Right lung (tissue), 5 donors: ENCODE data around the gene AAGAB. TPM values are rescaled to one million over a fixed set of nuclear protein-coding genes. Genes with fewer than 3 reads are reported as not detected.

Experiments used
- DNase-seq, 2 donors: peaks; one replicate each; pipeline ENCODE4 v3.0.0-alpha.2; 2013
- polyA plus RNA-seq, 5 donors: library from polyadenylated mRNA; unstranded; fragments of 120-200 nt; gene quantifications; one replicate each; pipeline versions ENCODE4 v1.2.1 to v1.2.3, GENCODE V29; 2013; ENCODE audit warnings: inconsistent platforms in 1 of 5, low replicate concordance in 1 of 5; ENCODE audit not compliant: insufficient read length in 5 of 5, insufficient read depth in 1 of 5

Gene AAGAB
- polyA plus RNA-seq, 5 donors = 26.9 to 35.1 (median 28.3) TPM

GRCh38 chr15:67174864-67175573, 79.4 kb downstream of the AAGAB start:
- DNase-seq = no peak

GRCh38 chr15:67174446-67174845, 80.0 kb downstream of the AAGAB start:
- DNase-seq = no peak

DNA sequence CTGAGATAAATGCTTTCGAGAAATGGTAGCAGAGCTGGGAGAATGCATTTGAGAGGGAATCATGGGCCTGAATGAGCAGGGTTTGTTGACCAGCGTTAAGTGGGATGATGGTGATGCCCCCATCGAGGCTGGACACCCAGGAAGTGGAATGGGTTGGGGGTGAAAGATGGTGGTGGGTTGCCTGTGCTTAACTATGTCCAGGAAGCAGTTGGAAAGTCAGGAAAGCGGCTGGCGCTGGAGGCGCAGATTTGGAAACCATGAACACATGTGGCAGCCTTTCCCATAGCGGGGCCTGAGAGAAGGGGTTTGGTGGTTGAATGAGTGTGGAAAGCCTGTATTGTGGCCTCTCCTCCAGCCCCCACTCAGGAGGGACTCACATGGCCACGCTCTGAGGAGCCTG, 80.7 kb downstream of the AAGAB start:
- DNase-seq = no peak

- no peak for DNase-seq
These were observed 81.5 kb downstream of the AAGAB start for GRCh38 chr15:67173005-67173404.

DNA sequence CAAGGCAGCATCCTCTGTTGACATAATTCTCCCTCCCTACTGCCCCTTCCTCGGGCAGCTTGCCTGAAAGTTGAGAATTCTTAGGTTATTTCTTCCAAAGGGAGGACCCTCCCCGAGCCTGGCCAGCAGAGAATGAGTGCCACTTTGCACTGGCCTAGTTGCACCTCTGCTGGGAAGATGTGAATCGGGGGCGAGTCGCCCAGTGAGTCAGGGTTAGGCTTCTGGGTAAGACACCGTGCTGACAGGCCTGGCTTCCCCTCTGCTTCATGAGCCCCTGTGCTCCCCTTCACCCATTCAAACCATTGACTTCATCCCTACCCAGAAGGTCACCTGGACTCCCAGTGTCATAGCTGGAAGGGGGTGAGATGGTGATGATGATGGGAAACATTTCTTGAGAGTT, 82.3 kb downstream of the AAGAB start:
- DNase-seq = no peak

DNA sequence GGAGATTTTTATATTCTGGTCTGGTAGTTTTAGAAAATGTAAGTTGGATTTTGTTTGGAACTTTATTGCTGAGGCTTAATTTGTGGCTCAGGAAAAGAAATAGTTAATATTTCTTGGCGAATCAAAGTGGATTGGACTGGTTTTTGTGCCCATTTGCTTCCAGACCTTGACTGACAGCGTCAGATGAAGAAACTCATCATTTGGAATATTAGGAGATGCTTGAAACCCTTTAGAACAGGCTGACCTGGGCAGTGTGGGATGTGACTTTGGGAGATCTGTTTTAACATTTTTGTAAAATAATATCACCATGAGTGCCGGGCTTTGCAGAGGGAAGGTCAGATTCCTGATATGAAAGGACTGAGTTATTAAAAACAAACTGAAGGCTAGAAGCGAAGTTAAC, 83.0 kb downstream of the AAGAB start:
- no peak for DNase-seq

- no peak for DNase-seq
These were observed 84.1 kb downstream of the AAGAB start for GRCh38 chr15:67170143-67170925.

DNA sequence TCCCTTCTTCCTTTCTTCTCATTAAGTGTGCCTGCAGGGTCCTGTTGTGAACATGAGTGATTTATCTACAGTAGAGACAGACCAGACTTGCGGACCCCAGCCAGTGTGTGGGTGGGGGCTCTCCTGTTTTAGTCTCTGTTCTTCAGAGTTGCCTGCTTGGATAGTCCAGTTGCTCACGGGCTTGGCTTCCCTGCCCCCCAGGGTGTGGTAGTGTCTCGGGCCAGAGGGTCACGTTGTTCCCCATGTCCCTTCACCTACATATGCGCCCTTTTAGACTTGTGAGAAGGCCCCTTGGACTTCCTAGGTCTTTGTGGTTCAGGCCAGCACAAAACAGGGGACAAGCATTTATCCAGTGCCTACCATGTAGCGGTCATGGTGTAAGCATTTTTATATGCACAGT, 85.8 kb downstream of the AAGAB start:
- no peak for DNase-seq

DNA sequence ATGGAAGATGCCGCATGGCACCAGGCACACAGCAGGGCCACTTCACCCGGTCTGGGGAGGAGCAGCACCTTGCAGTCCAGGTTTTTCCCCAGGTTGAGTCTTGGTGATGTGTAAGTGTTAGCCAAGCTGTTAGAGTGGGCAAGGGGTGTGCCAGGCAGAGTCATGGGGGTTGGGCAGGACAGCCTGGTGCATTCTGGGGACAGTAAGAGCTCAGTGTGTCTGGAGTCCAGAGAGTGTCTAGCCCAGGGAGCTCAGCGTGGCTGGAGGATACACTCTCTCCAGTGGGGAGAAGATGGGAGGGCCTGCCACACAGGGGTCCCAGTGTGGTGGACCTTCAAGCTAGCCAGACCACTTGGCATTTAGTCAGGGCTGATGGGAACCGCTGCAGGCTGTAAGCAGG, 87.4 kb downstream of the AAGAB start:
- no peak for DNase-seq

DNA sequence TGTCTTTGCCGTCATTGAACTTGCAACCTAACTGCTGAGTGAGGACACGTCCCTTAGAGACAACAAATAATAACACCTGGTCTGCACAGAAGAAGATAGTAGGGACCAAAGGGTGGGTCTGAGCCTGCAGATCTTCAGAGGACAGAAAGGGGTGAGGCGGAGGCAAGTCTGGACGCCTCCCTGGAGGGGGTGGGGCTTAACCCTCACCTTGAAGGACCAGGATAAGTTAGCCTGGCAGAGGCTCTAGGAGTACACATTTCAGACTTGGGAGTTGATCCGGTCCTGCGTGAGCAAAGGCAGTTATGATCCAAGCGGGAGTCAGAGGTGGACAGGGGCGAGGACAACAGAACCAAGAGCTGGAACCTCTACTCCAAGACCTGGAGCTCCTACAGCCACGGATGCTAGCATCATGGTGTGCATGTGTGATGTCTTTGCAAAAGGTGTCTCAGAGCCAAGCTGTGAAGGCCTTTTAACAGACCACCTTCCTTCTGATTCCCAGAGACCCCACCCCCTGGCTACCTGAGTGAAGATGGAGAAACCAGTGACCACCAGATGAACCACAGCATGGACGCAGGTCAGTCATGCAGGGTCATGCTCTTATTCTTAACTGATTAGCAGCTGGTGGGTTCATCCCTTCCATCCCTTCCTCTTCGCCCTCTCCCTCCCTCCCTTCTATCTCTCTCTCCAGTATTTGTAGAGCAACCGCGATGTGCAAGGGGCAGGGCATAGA, 88.0 kb downstream of the AAGAB start:
- no peak for DNase-seq

DNA sequence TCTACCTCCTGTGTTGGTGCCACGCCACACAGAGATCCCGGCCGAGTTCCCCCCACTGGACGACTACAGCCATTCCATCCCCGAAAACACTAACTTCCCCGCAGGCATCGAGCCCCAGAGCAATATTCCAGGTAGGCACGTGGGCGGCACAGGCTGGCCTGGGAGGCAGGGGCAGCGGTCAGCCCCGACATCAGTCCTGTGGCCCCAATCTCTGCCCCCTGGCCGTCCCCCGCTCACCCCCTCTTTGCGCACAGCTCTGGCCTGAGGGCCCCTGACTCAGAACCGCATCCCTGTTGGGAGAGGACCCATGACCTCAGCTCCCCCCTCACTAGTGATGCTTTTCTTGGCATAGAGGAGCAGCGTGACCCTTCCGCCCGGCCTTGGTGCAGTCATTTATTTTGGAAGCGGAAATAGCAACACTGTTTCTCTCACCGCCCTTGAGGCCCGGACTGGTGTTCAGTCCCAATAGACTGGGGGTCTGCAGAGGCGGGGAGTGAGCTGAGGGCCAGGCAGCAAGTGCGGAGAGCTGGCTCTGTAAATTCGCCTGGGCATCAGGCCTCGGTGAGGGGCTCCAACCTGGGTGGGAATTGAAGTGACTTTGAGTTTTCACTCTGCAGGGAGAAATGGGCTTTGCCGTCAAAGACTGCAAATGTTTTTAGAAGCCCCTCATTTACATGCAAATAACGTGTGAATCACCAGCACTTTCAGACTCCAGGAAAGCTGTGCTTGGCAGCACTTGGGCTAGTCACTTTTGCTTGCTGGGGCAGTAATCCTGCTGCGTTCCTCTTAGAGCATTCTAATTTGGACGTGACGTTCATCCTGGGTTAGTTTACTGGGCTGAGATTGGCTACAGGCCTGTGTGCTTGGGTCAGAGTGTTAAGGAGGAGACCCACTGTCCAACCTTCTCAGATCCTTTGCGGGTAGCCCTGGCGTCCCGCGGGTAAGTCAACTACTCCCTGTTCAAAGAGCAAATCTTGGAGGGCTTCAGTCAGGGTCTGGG, 88.9 kb downstream of the AAGAB start:
- DNase-seq = no peak

DNA sequence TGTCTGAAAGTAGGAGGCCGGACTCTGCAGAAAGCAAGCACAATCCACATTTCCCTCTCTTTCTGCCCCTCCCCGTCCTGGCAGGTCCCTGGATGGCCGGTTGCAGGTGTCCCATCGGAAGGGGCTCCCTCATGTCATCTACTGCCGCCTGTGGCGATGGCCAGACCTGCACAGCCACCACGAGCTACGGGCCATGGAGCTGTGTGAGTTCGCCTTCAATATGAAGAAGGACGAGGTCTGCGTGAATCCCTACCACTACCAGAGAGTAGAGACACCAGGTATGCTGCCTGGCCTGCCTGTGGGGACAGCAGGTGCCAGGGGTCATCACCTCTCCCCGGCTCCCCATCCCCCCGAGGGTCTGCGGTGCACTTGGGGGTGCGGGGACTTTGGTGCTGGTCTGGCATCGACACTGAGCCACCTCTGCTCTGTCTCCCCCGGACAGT, 89.6 kb downstream of the AAGAB start:
- DNase-seq = no peak

GRCh38 chr15:67164401-67164791, 90.1 kb downstream of the AAGAB start:
- no peak for DNase-seq

- DNase-seq = no peak
These were observed 91.3 kb downstream of the AAGAB start for GRCh38 chr15:67163180-67163579.

- DNase-seq = no peak
These were observed 92.6 kb downstream of the AAGAB start for GRCh38 chr15:67161881-67162280.

GRCh38 chr15:67161412-67161811, 93.0 kb downstream of the AAGAB start:
- no peak for DNase-seq

GRCh38 chr15:67158367-67158766, 96.1 kb downstream of the AAGAB start:
- DNase-seq = no peak

- no peak for DNase-seq
These were observed 96.8 kb downstream of the AAGAB start for GRCh38 chr15:67157521-67158252.

- DNase-seq = no peak
These were observed 97.6 kb downstream of the AAGAB start for GRCh38 chr15:67156834-67157233.

DNA sequence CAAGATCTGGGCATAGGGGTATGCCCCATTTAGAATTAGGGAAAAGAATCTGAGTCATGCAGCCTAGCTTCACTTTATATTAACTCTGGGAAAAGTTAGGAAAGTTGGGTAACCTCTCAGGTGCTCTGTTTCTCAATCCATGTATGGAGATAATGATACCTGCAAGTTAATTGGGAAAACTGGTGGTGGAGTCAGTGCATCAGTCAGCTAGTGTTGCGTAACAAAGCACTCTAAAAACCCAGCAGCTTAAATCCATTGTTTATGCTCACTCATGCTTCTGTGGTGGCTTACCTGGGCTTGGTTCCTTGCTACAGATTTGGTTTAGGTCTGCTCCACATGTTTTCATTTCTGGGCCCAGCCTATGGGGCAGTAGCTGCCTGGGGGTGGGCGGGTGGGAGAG, 98.0 kb downstream of the AAGAB start:
- no peak for DNase-seq

DNA sequence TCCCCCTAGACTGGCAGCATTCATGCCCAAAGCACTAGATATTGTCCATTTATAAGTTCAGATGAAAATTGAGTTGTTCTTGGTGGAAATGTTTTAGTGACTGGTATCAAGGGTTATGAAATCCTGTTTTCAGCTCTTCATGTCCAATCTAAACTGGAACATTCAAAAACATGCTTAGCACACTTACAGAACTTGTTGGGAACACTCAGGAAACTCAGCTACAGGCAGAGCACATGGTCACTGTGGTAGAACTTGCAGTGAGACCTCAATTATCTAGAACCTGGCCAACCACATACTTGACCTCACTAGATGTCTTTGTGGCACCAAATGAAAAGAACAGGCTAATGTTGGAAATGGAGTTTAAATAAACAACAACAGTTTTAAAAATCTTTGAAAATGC, 100.2 kb downstream of the AAGAB start:
- no peak for DNase-seq
